NCI-H1436 treated with DMSO at 0.1 percent for 48 hours (cell line): ENCODE results near the gene CAMTA1.

Experiments used
- DNase-seq: peaks from one replicate; lab custom pipeline; 2025; lab: John Stamatoyannopoulos, UW

The CAMTA1 gene

DNA sequence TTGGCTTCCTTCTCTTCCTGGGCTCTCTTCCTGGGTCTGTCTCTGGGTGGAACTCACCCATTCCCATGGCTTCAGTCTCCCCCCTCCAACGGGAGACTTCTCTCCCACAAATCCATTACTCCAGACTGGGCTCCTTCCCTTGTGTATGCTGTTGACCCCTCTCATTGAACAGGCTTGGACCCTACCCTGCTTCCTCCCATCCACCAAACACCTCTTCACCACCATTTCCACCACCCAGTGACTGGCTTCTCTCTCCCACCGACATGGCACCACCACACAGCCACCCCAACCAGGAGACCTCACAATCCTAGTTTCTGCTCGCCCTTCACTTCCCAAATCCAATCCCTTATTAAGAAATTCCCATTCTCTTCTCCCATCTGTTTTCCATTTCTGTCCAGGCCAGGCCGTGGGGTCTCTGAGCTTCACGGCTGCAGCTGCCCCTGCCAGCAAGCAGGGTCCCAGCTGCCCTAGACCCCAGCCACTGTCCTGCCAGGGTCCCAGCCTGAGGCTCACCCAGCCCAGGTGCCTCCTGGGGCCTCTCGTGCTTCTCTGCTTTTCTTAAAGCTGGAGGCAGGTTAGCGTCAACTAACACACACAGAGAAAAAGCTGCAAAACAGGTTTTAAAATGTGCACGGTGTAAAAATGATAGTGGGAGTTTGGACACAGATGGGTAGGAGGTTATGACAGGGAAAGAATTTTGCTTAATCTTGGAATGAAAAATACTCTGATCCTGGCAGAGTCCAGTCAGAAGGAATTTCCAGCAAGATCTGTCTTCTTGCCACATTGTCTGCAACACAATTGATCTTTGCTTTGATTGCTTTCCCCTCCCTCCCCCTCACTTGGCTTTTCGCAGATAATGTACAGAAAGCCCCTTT lies 602.0 kb downstream of the CAMTA1 start:
- DNase-seq, result no peak

DNA sequence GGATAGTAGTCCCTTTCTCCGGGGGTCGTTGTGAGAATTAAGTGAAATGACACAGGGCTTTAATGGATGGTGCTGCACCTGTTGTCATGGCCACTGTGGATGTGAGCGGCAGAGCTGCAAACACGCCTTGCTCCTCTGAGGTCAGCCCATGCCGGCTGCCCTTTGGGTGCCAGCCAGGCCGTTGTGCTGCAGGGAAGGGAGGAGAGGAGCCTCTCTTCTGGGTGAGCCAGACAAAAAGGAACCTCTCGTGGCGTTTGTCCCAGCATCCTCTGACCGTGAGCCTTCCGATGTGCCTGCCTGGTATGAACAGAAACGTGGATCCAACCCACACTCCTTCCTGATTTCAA lies 602.9 kb downstream of the CAMTA1 start:
- DNase-seq, result no peak

DNA sequence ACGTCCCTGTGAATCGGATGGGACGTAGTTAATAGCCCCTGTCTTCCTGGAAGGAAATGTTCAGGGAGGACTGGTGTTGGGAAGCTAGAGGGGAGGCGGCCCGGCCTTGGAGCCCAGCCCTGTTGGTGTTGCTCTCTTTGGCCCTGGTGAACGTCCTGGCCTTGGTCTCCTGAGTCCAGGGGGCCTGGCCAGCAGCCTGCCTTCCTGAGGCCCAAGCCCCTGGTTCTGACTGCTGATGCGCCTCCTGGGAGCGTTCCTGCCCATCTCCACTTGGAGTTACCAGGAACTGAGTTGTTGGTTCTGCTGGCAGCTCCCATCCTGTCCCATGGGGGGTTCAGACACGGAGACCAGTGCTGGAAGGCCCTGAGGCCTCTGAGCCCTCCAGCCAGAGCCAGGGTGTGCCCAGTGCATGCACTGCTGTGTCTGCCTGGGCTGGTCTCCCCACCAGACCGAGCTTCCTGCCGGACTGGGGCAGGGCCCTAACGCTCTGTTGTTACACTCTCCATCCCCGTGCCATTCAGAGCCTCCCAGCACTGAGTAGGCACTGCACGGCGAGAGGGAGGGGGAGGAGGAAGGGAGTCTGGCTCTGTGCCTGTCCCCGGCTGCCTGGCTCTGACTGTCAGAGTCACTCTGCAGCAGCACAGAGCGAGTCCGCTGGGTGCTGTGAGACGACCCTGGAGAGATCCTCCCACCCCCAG lies 603.4 kb downstream of the CAMTA1 start:
- DNase-seq, result no peak

DNA sequence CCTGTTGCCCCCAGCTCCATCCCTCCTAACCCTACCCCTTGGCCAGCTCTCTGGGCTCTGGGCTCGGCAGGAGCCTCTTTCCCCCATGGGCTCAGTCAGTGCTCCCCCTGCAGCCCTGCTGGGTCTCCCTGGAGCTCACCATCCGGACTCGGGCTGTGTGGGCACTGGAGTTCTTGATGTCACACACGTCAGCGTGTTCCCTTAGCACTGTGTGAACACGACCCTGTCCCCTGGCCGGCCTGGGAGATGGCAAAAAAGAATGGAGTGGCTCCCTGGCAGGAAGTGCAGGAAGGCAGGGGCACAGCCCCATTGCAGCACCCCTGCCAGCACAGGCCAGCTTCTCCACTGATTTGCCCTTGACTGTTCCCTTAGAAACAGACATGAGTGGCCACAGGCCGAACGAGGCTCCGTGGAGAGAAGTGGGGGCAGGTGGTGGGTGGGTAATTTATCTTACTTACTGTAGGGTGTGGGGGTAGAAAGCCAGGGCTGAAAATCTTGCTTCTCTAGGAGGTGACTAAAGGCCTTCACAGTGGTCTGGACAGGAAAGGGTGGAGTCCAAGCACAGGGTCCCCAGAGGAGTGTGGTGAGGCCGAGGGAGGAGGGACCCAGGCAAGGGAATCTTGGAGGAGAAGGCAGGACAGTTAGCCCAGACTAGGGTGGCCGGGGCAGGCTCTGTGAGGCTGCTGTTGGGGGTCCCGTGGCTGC lies 604.1 kb downstream of the CAMTA1 start:
- no peak for DNase-seq

GRCh38 chr1:7389906-7390603 lies 604.8 kb downstream of the CAMTA1 start:
- DNase-seq, result no peak

DNA sequence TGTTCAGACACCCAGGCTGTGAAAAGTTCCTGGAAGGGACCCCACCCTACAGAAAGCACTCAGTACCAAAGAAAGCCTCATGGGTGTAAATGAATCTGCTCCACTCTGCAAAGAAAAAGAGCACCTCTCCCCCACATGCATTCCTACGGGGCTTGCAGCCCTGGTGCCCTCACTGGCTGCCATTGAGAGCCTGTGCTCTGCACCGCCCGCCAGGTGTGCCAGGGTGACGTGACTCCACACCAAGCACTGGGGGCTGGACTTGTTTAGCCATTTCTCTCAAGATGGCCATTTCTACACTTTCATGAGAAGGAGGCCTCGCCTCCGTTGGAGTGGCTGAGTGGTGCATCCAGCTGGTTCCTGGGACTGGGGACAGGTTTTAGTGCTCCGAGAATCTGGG lies 605.3 kb downstream of the CAMTA1 start:
- no peak for DNase-seq

- DNase-seq, result no peak
Measured at GRCh38 chr1:7393136-7393535, 607.9 kb downstream of the CAMTA1 start.

- no peak for DNase-seq
Measured at GRCh38 chr1:7395251-7395650, 610.0 kb downstream of the CAMTA1 start.

DNA sequence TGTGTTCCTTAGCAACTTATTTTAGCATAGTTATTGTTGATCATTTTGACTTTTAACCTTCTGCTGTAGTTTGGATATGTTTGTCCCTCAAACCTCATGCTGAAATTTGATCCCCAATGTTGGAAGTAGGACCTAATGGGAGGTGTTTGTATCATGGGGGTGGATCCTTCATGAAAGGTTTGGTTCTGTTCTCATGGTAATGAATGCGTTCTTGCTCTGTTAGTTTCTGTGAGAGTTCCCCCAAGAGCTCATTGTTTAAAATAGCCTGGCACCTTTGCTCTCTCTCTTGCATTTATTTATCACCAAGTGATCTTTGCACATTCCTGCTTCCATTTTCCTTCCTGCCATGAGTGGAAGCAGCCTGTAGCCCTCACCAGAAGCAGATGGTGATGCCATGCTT lies 613.7 kb downstream of the CAMTA1 start:
- DNase-seq, result no peak

DNA sequence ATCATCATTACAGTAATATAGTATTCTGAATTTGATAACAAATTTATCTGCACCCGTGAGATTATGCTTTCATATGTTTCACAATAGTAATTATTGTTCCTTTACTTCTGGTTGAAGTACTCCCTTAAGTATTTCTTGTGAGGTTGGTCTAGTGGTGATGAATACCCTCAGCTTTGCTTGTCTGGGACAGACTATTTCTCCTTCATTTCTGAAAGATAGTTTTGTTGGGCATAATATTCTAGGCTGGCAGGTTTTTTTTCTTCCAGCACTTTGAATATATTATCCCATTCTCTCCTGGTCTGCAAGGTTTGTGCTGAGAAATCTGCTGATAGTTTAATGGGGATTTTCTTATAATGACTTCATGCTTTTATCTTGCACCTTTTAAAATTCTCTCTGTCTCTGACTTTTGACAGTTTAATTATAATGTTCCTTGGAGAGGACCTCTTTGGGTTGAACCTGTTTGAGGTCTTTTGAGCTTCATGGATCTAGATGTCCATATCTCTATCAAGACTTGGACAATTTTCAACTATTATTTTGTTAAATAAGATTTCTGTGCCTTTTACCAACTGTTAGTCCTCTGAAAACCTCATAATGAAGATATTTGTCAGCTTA lies 614.4 kb downstream of the CAMTA1 start:
- DNase-seq, result no peak

GRCh38 chr1:7400566-7400965 lies 615.3 kb downstream of the CAMTA1 start:
- DNase-seq, result no peak

- DNase-seq, result no peak
Measured at GRCh38 chr1:7401814-7402547, 616.7 kb downstream of the CAMTA1 start.

DNA sequence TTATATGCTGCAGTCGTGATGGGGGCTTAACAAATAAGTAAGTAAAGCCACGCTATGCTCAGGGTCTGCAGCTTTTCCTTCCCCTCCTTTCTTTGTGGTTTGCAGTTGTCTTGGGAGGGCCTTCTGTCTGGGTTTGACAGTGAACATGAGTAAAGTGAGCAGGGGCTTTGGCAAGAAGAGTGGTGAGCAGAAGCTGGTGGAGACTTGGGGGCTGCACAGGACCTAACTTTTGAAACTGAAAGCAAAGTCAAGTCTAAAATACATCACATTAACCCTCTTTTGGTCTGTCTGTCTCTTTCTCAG lies 617.2 kb downstream of the CAMTA1 start:
- DNase-seq, result no peak

GRCh38 chr1:7403265-7404045 lies 618.2 kb downstream of the CAMTA1 start:
- no peak for DNase-seq

- DNase-seq, result no peak
Measured at GRCh38 chr1:7404046-7404742, 618.9 kb downstream of the CAMTA1 start.

DNA sequence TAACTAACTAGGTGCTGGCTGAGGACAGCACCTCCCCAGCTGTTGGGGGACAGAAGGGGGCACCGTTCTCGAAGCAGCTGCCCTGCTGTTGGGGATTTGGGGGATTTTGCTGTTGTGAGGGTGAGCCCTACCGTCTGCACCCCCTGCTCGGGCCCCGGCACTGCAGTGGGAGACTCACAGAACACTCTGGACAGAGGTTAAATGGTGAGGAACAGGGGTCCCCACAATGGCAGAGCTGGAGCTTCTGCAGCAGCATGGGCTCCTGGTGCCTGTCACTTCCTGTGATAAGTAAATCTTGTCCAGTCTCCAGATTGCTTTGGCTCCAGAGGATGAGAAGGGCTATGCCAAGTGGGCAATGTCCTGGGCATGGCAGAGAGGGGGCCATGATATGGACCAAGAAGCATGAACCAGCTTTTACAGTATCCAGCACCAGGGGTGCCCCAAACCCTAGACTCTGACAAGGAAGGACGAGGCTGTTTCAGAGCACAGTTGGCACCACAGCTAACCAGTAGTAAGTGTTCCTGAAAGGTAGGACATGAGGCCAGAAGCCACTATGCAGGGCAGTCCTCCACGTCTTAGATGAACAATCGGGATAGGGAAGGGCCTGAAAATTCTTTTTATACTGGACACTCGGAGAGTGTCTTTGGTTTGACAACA lies 620.7 kb downstream of the CAMTA1 start:
- DNase-seq, result no peak

- no peak for DNase-seq
Measured at GRCh38 chr1:7406641-7407543, 621.6 kb downstream of the CAMTA1 start.

- no peak for DNase-seq
Measured at GRCh38 chr1:7407544-7407895, 622.3 kb downstream of the CAMTA1 start.
